ENCODE data around the gene STK39. TPM values are rescaled to one million over a fixed set of nuclear protein-coding genes. Genes with fewer than 3 reads are reported as not detected.

Gene STK39
- total RNA-seq, 1 experiment from 2014 or later: 22.1 TPM

DNA sequence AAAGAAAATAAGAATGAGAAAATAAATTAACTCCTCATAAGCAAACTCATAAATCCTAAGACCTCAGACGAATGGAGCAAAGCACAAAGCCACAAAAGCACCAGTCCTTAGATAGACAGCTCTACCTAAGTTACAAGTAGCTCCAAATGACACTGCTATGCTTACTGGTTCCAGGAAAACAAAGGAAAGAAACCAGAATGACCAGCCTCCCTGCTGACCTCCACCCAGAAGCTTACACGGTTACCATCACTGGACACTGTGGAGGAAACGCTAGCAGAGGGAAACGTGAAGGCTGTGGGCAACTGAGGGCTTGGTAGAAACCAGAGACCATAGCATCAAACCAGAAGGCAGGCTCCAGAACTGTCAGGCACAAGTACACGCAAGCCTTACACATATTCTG, 67.8 kb downstream of the STK39 start:
- H3K27me3 Mint-ChIP-seq (ENCODE audit: low read depth): peaks cover 2% of the 10 kb centered on the region; the same call in 1 of the 2 replicates
- no peak overlapping the region for H3K4me2 ChIP-seq (ENCODE audit: insufficient read depth, insufficient read length, low read length)
- peaks cover 16% of the 10 kb centered on the region; the same call in 1 of the 2 replicates for H3K4me1 ChIP-seq (ENCODE audit: insufficient read depth, low read length)
- H4K91ac ChIP-seq (ENCODE audit: insufficient read length, low read depth, low read length): no peak overlapping the region
- no peak overlapping the region for H3K23ac ChIP-seq (ENCODE audit: insufficient read length, low read depth, low read length)
- no peak overlapping the region for H3K27ac Mint-ChIP-seq
- no peak overlapping the region for H3K4me3 Mint-ChIP-seq
- no peak for DNase-seq
- H3K4ac ChIP-seq (ENCODE audit: low read depth, low read length): no peak overlapping the region
- H3K23me2 ChIP-seq (ENCODE audit: insufficient read length, low read depth, low read length, poor library complexity, severe bottlenecking): no peaks in the 10 kb centered on the region
- peaks cover 59 to 68% of the 10 kb centered on the region in 2 experiments for H3K4me1 Mint-ChIP-seq
- H3K9me3 ChIP-seq (ENCODE audit: control insufficient read depth, low read depth, low read length): no peaks in the 10 kb centered on the region
- H4K5ac ChIP-seq (ENCODE audit: insufficient read length, low read depth, low read length): no peak overlapping the region
- no peak overlapping the region for H3T11ph ChIP-seq (ENCODE audit: low read length)
- H3K27me3 ChIP-seq (ENCODE audit: insufficient read depth, low read length): no peaks in the 10 kb centered on the region
- H3K36me3 Mint-ChIP-seq (ENCODE audit: insufficient read depth in 1 of 3, low read depth in 3 of 3): no peaks in the 10 kb centered on the region; a peak in 1 of 7 replicates
- no peak overlapping the region for H2BK20ac ChIP-seq (ENCODE audit: low read depth, low read length, poor library complexity, severe bottlenecking)
- H3K79me1 ChIP-seq (ENCODE audit: insufficient read depth, low read depth, low read length, poor library complexity, severe bottlenecking): no peaks in the 10 kb centered on the region
- H3K9ac ChIP-seq (ENCODE audit: extremely low read depth, insufficient read length, low read length): no peak overlapping the region
- H4K20me1 ChIP-seq (ENCODE audit: control insufficient read depth, insufficient read depth, insufficient read length): no peaks in the 10 kb centered on the region
- no peaks in the 10 kb centered on the region for H3K79me2 ChIP-seq (ENCODE audit: insufficient read depth, low read length)
- H4K8ac ChIP-seq (replicated peaks; ENCODE audit: insufficient read length, low read depth, low read length): no peak overlapping the region
- no peak overlapping the region for H3K27ac ChIP-seq (ENCODE audit: insufficient read length, low read depth, low read length)
- WGBS (ENCODE audit: extremely low coverage, insufficient read length, low lambda C conversion rate): no CpG with 5 or more reads among the region's 5 CpGs
- no peak overlapping the region for H3K18ac ChIP-seq (ENCODE audit: insufficient read length, low read depth, low read length)
- no peak overlapping the region for H2BK12ac ChIP-seq (ENCODE audit: insufficient read length, low read depth, low read length)
- no peak overlapping the region for H2AK5ac ChIP-seq (ENCODE audit: insufficient read length, low read length)
- TF ChIP-seq, protein P1, sequence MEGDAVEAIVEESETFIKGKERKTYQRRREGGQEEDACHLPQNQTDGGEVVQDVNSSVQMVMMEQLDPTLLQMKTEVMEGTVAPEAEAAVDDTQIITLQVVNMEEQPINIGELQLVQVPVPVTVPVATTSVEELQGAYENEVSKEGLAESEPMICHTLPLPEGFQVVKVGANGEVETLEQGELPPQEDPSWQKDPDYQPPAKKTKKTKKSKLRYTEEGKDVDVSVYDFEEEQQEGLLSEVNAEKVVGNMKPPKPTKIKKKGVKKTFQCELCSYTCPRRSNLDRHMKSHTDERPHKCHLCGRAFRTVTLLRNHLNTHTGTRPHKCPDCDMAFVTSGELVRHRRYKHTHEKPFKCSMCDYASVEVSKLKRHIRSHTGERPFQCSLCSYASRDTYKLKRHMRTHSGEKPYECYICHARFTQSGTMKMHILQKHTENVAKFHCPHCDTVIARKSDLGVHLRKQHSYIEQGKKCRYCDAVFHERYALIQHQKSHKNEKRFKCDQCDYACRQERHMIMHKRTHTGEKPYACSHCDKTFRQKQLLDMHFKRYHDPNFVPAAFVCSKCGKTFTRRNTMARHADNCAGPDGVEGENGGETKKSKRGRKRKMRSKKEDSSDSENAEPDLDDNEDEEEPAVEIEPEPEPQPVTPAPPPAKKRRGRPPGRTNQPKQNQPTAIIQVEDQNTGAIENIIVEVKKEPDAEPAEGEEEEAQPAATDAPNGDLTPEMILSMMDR (conservative IDR thresholded peaks at IDR 0.05): no peak
- H3K56ac ChIP-seq (ENCODE audit: insufficient read length, low read depth, low read length): no peak overlapping the region
- no peak overlapping the region for H2BK120ac ChIP-seq (ENCODE audit: low read depth, low read length, poor library complexity, severe bottlenecking)
- H2BK15ac ChIP-seq (ENCODE audit: low read depth, low read length): no peak overlapping the region
- no peaks in the 10 kb centered on the region for H3K9me3 Mint-ChIP-seq
- H3K14ac ChIP-seq (ENCODE audit: insufficient read depth, low read length): no peak overlapping the region
- no peak overlapping the region for H2BK5ac ChIP-seq (ENCODE audit: insufficient read length, low read length)
- no peak overlapping the region for H2AFZ ChIP-seq (ENCODE audit: low read length)
